Neural cell (in vitro differentiated cells): Measurements from ENCODE around the gene TAOK3. TPM values are rescaled to one million over a fixed set of nuclear protein-coding genes. Genes with fewer than 3 reads are reported as not detected.
A peak's percentile ranks its signal among the peaks of the same experiment; 100 is the strongest.

Source experiments
- H2AFZ ChIP-seq: fragments of 200-600, 300-800 bp; sonication (generic), shearing (Covaris generic); 2 replicates; pipeline ENCODE4 v1.6.0; 2014; ENCODE audit warnings: low read depth, mild to moderate bottlenecking, antibody characterized with exemption, low read length, moderate library complexity
- H3F3A ChIP-seq: fragments of 200-600 bp; shearing (Covaris generic); 2 replicates; pipeline ENCODE4 v1.6.1; 2016; ENCODE audit warnings: mild to moderate bottlenecking, moderate library complexity, mixed read lengths, antibody characterized with exemption, low read length; ENCODE audit not compliant: insufficient read depth, poor library complexity, severe bottlenecking
- H3K27ac ChIP-seq: fragments of 200-600, 300-800 bp; sonication (generic), shearing (Covaris generic); 2 replicates; pipeline ENCODE4 v1.5.1; 2014; ENCODE audit warnings: mild to moderate bottlenecking, low read length, moderate library complexity
- H3K27me3 ChIP-seq: fragments of 300-800, 200-600 bp; sonication (generic), shearing (Covaris generic); 2 replicates; pipeline ENCODE4 v1.6.0; 2014; ENCODE audit warnings: mild to moderate bottlenecking, low read depth, low read length, moderate library complexity; ENCODE audit not compliant: insufficient read depth
- H3K36me3 ChIP-seq: fragments of 300-800, 200-600 bp; sonication (generic), shearing (Covaris generic); 2 replicates; pipeline ENCODE4 v1.5.1; 2014; ENCODE audit warnings: mild to moderate bottlenecking, antibody characterized with exemption, low read length, moderate library complexity; ENCODE audit not compliant: insufficient read depth
- H3K4me2 ChIP-seq: fragments of 300-800, 200-600 bp; sonication (generic), shearing (Covaris generic); 2 replicates; pipeline ENCODE4 v1.6.0; 2014; ENCODE audit warnings: mild to moderate bottlenecking, low read length
- H3K4me3 ChIP-seq: fragments of 300-800, 200-600 bp; sonication (generic), shearing (Covaris generic); 2 replicates; pipeline ENCODE4 v1.5.1; 2014; ENCODE audit warnings: mild to moderate bottlenecking, low read length, moderate library complexity
- H3K79me2 ChIP-seq: fragments of 200-600 bp; shearing (Covaris generic); replicated peaks from 2 replicates; pipeline ENCODE4 v1.6.0; 2014; ENCODE audit warnings: mild to moderate bottlenecking, low read length, moderate library complexity; ENCODE audit not compliant: insufficient read depth
- H3K9ac ChIP-seq: fragments of 300-800, 200-600 bp; sonication (generic), shearing (Covaris generic); 2 replicates; pipeline ENCODE4 v1.6.1; 2016; ENCODE audit warnings: mild to moderate bottlenecking, low read length, mixed read lengths
- H3K9me2 ChIP-seq: fragments of 200-600 bp; shearing (Covaris generic); 2 replicates; pipeline ENCODE4 v1.6.1; 2016; ENCODE audit warnings: mild to moderate bottlenecking, low read length, mixed read lengths; ENCODE audit not compliant: insufficient read depth
- H3K9me3 ChIP-seq: fragments of 200-600, 300-800 bp; sonication (generic), shearing (Covaris generic); 2 replicates; pipeline ENCODE4 v1.6.1; 2016; ENCODE audit warnings: mild to moderate bottlenecking, mixed run types, low read length, moderate library complexity, mixed read lengths
- H4K20me1 ChIP-seq: fragments of 200-600 bp; shearing (Covaris generic); 2 replicates; pipeline ENCODE4 v1.6.1; 2016; ENCODE audit warnings: mild to moderate bottlenecking, mixed run types; ENCODE audit not compliant: insufficient read depth
- CTCF ChIP-seq: fragments of 450-650 bp; IDR thresholded peaks from 2 replicates; pipeline ENCODE4 v1.5.1; 2014; ENCODE audit warnings: antibody characterized with exemption, mild to moderate bottlenecking, moderate library complexity; ENCODE audit not compliant: poor library complexity, severe bottlenecking
- EP300 ChIP-seq: fragments of 450-650 bp; conservative IDR thresholded peaks from 2 replicates; pipeline ENCODE4 v1.6.1; 2014; ENCODE audit warnings: antibody characterized with exemption, mild to moderate bottlenecking, moderate library complexity; ENCODE audit not compliant: poor library complexity, severe bottlenecking
- EZH2 ChIP-seq: fragments of 200-600, 300-800 bp; shearing (Covaris generic), sonication (generic); IDR thresholded peaks from 2 replicates; pipeline ENCODE4 v1.6.1; 2014; ENCODE audit warnings: antibody characterized with exemption, low read length, borderline replicate concordance, mild to moderate bottlenecking; ENCODE audit not compliant: insufficient read depth, poor library complexity, severe bottlenecking
- MXI1 ChIP-seq: fragments of 450-650 bp; conservative IDR thresholded peaks from 2 replicates; pipeline ENCODE4 v1.6.1; 2014; ENCODE audit warnings: antibody characterized with exemption, mild to moderate bottlenecking; ENCODE audit not compliant: poor library complexity, severe bottlenecking
- POLR2AphosphoS5 ChIP-seq: IDR thresholded peaks from 2 replicates; pipeline ENCODE4 v1.6.1; 2012
- RAD21 ChIP-seq: fragments of 450-650 bp; conservative IDR thresholded peaks from 2 replicates; pipeline ENCODE4 v1.6.1; 2014; ENCODE audit warnings: antibody characterized with exemption, mild to moderate bottlenecking, moderate library complexity
- REST ChIP-seq: IDR thresholded peaks from 2 replicates; pipeline ENCODE4 v1.6.1; 2012; ENCODE audit warnings: borderline replicate concordance
- SMC3 ChIP-seq: fragments of 450-650 bp; conservative IDR thresholded peaks from 2 replicates; pipeline ENCODE4 v1.6.1; 2014; ENCODE audit warnings: antibody characterized with exemption, mild to moderate bottlenecking, moderate library complexity; ENCODE audit not compliant: poor library complexity
- TAF1 ChIP-seq: IDR thresholded peaks from 2 replicates; pipeline ENCODE4 v1.6.1; 2012; ENCODE audit warnings: low read depth
- polyA plus RNA-seq: library from polyadenylated mRNA; depleted of rRNA; stranded (reverse); fragments of >200 nt; gene quantifications from 2 replicates; pipeline ENCODE4 v1.2.3, GENCODE V29; 2014

TAOK3 gene
- polyA plus RNA-seq, 1 donor from 2014 or later: 148 TPM

DNA sequence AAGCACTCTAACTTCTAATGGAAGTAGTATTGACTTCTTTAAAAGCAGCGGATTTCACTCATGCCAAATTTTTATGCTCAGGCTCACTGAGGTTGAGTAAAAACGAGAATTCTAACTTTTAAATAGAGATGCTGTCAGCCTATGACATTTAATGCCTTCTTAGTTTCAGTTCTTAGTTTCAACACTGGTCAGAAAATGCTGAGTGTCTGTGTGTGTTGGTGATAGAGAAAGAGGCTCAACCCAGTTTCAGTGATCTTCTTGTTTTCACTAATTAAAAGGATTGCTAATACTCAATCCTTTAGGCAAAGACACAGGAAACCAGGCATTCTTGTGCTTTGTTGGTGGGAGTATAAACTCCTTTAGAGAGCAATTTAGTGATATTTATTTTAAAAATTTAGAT is 205.8 kb downstream of the TAOK3 start:
- no peak overlapping the region for H3K4me3 ChIP-seq
- no peaks in the 10 kb centered on the region for H3K27me3 ChIP-seq
- H3K9ac ChIP-seq: no peak overlapping the region
- H3K36me3 ChIP-seq: no peaks in the 10 kb centered on the region
- H3K27ac ChIP-seq: no peak overlapping the region
- no peaks in the 10 kb centered on the region for H3K9me2 ChIP-seq
- H3K9me3 ChIP-seq: no peaks in the 10 kb centered on the region
- no peaks in the 10 kb centered on the region for H3K79me2 ChIP-seq
- no peaks in the 10 kb centered on the region for H4K20me1 ChIP-seq
- H2AFZ ChIP-seq: no peak overlapping the region
- no peak for TF ChIP-seq POLR2AphosphoS5
- TF ChIP-seq EZH2: no peak
- no peak for TF ChIP-seq MXI1
- TF ChIP-seq CTCF: no peak
- no peak for TF ChIP-seq EP300
- no peak for TF ChIP-seq SMC3
- no peak for TF ChIP-seq REST
- TF ChIP-seq RAD21: no peak
- TF ChIP-seq TAF1: no peak
- H3F3A ChIP-seq: no peaks in the 10 kb centered on the region
- H3K4me2 ChIP-seq: no peak overlapping the region

GRCh38 chr12:118164798-118165486 is 207.8 kb downstream of the TAOK3 start:
- Histone ChIP-seq H3F3A (no peaks in the 10 kb centered on the region), H3K79me2 (no peaks in the 10 kb centered on the region), H3K9me2 (no peaks in the 10 kb centered on the region), H2AFZ (no peak overlapping the region), H4K20me1 (no peaks in the 10 kb centered on the region), H3K4me2 (no peak overlapping the region), H3K4me3 (no peak overlapping the region), H3K9me3 (no peaks in the 10 kb centered on the region), H3K36me3 (no peaks in the 10 kb centered on the region), H3K9ac (no peak overlapping the region), H3K27me3 (no peaks in the 10 kb centered on the region), H3K27ac (no peak overlapping the region)
- TF ChIP-seq SMC3 (peak; percentile 58), RAD21 (peak; percentile 68), CTCF (peak; percentile 67), MXI1 (no peak), EP300 (no peak), REST (no peak), TAF1 (no peak), POLR2AphosphoS5 (no peak), EZH2 (no peak)
